HG03432 (cell line): Measurements from ENCODE around the gene USP2.

ENCODE experiments used
- ATAC-seq: cut with Tn5 transposase; IDR thresholded peaks from one replicate; pipeline ENCODE4 v1.9.1; 2021; ENCODE audit warnings: mild to moderate bottlenecking, moderate library complexity; ENCODE audit not compliant: unreplicated experiment

Gene USP2

DNA sequence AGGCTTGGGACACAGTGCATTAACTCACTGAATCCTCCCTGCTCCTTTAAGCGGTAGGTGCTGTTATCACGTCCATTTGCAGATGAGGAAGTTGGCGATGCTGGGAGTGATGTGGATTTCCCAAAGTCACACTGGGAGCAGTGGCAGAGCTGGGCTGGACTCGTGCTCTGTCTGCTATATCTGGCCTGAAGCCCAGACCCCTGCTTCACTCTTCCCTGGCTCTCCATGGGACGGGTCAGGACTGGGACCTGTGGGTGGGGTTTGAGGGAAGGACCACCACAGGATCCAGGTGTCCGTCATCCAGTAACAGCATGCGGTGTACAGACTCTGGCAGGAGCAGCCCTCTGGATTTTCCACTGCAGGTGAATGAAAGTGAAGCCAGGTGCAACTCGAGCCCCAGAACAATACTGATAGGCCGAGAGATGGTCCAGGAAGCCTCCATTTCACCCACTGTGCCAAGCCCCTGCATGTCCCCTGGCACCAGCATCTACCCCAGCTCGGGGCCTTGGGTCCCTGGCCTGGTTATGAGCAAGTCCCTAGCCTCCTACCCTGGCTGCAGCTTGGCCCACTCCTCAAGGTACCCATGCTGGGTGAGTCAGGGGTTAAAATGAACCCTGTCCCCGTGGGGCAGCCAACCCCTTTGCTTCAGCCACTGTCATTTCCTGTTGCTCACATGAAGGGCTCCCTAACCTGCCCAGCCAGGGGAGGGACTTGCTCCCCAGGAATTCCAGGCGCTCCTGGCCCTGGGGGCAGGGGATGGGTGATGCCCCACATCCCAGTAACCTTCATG is 4.2 kb downstream of the USP2 start:
- no peak for ATAC-seq

DNA sequence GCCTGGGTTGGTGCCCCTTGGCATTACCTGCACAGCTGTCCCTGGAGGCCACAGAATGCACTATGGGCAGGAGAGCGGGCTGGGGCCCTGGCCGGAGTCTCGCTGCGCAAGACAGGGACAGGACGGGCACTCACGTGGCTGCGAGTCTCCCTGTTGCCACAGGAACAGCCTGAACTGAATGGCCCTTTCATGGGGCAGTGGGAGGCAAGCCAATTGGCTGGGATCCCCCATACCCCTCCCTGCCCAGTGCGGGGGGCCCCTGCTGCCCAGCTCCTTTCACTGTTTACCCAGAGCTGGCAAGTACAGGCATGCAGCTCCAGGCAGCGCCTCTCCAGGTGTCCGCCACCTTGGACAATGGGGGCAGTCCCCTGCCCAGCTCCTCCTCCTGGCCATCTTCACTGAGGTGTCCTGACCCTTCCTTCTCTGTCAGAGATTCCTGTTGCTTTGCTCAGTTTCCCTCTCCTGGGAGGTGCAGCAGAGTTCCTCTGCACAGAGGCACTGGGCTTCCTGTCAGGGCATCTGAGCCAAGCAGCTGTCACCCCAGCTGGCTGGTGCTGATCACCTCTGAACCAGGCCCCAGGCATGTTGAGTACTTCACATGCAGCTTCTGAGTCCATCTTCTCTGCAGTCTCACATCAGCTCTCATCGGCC is 5.2 kb downstream of the USP2 start:
- ATAC-seq, result no peak

DNA sequence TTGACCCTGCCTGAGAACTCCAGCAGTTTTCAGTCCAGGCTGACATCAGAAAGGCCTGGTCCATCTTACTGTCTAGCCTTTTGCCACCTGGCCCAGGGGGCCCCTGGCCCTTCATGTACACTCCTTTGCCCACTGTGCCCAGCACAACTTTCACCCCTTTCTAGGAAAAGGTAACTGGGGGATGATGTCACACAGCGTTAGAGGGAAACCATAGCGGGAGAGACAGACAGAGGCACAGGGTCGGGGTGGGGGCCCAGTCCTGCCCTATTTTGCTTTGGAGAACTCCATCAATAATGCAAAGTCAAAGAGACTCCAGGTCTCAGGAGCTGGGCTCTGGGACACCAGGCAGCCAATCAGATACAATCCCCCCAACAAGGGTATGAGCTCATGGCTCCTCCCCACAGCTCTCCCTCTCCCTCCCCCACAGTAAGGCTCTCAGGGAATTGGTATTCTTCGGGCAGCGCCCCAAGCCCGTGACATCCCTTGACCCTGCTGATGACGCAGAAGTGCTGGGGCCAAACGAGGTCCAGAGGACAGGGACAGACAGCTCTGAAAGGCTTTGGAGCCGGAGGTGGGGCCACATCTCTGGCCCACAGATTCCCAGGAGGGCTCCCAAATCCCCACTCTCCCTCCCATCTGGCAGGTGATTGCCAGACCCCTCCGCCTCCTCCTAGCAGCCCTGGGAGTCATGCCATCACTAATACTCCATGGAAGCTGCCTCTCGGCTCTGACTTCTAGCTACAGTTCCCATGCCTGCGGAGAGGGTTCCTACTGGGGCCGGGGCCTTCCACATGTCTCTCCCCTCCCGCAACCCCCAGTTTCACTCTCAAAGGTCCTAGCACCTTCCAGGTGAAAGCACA is 5.9 kb downstream of the USP2 start:
- ATAC-seq, result no peak

DNA sequence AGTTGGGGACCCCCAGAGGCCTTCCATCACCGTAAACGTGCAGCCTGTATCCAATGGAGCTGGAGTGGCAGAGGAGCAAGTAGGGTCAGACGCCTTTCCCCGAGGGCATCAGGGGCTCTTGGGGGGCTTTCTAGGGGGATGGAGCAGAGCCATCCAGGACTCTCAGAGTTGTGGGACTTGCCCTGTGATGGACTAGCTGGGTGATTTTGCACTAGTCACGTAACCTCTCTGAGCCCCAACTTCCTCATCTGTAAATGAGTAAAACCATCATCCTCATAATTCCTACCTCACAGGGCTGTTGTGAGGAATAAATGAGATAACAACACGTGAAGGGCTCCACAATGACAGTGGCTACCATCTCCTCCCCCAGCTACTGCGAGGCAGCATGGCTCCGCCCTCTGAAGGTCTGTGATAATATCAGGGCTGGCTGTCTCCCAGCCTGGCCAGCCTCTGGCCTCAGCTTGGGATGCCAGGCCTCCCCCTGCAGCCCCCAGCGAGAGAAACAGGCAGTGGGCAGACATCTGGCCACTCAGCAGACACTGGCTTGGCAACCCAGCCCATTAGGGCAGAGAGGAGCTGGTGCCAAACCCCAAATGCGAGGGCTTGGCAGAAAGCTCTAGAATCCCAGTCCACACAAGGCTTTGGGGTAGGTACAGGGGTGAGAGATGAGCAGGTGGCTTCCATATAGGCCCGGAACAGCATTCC is 6.7 kb downstream of the USP2 start:
- no peak for ATAC-seq

DNA sequence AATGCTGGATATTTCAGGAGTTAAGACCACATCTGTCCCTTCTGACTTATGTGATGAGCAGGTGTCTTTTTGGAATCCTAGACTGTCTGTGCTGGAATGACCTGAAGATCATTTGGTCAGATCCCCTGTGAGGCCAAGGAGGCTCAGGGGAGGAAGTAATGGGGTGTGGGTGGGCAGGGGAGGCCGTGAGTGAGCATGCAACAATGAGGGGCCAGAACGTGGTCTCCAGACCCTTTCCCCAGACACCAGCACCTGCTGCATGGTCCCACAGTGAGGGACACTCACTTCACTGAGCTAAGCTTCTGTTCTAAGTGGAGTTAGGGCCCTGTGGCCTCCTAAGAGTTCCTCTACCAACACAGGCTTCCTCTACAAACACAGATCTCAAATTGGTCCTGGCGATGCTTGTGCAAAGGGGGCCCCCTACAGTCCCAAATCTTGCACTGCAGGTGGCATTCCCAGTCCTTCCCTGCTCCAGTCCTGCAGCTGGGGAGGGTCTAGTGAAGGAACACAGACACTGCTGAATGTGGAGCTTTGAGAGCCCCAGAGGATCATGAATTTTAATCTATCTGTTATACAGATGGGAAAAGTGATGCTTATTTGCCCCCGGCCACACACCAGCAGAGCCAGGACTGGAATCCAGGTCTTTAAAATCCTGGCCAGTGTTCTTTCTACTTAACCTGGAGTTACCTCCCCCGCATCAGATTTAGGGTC is 7.4 kb downstream of the USP2 start:
- no peak for ATAC-seq

DNA sequence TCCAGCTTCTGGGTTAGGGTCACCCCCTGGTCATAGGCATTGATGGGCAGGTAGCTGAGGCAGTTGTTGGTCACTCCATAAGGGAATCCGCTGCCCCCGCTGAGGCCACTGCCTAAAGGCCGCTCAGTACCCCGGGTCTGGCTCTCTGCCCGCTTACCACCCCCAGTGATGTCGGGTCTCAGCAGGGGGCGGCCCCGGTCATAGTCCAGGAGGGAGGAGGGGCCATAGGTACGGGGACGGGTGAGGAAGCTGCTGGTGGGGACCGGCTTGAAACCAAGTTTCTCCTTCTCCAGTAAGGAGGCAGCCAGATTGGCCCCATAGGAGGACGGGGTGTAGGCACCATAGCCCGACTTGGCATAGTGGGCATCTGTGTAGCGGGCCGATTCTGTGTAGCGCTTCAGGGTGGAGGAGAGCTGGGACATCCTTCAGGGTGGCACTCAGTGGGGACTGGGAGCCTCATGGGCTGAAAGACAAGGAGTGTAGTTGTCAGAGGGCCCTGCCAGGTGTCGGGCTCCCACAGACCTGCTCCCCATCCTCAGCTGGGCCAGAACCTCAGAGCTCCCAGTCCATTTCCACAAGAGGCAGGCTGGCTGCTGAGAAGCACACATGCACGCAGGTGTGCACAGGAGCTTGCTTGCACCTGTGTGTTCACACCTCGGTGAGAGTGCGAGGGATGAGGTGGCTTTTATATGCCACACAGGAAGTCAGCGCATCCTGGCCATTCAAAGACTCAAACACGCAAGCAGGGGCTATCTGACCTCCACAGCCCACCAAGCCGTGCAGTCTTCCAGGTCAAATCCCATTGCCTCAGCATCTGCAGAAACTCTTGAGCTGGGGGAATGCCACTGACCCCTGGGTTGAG is 8.2 kb downstream of the USP2 start:
- no peak for ATAC-seq

DNA sequence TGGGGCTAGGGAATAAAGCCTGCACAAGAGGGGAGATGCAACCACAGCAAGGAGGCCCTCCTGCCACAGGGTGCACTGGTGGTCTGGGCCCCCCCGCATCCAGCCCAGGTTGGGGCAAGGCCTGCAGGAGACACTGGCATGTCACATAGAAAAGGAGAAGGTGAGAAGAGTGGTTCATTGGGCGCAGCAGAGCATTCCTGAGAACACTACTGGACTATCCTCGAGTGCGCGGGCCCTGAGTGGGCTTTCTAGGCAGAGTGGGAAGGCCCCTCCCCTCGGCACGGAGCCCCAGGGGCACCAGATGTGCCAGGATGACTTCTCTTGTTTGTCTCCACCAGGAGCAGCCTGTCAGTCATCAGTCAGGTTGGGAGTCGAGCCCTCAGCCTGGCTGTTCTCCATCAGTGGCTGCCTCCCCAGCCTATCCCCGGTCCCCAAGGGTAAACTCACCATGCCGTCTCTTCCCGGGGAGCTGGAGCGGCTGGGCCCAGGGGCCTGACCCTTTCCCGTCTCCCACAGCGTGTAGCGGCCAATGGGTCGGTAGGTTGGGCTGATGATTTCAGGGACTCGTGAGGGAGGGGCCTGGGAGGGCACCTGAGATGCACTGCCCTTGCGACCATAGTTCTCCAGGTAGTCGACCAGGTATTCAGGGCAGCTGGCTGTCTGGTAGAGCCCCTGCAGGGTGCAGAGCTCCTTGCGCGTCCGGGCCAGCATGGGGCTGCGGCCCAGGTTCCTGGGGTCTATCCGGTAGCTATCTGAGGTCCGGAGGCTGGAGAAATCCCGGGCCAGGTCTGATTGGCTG is 9.0 kb downstream of the USP2 start:
- no peak for ATAC-seq

DNA sequence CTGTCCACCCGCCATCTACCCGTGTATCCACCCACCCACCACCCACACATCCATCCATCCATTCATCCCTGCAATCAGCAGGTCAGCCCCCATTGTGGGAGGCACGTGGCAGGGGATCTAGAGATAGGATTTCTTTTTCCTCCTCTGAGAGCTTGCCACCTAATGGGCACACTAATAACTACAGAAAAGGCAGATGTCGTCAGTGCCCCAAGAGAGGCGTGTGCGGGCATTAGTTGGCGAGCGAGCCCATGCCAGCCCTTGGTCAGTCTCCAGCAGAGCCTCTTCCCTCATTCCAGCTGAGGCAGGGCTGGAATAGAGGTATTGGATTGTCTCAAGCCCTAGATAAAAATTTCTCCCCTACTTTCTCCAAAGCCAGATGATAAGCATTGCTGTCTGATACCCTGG is 9.7 kb downstream of the USP2 start:
- ATAC-seq, result no peak

DNA sequence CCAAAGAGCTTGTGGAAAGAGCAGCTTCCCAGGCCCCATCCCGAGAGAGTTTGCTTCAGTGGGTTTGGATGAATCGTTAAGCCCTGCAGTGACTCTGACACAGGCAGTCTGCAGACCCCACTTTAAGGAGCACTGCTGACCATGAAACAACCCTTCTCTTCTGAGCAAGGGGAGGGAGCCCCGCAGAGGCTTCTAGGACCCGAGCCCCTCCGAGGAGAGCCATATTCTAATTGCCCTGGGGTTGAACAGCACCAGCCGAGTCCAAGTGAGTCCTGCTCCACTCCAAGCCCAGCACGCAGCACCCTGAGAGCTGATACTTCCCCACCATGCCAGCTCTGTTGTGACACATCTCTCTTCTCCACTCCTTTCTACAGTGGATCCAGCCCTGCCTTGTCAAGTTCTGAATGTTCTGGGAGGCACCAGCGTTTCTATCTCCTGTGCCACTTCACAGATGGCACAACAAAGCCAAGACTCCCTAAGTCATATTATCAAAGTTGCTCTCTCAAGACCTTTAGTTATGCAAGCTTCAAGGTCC is 10.4 kb downstream of the USP2 start:
- no peak for ATAC-seq

DNA sequence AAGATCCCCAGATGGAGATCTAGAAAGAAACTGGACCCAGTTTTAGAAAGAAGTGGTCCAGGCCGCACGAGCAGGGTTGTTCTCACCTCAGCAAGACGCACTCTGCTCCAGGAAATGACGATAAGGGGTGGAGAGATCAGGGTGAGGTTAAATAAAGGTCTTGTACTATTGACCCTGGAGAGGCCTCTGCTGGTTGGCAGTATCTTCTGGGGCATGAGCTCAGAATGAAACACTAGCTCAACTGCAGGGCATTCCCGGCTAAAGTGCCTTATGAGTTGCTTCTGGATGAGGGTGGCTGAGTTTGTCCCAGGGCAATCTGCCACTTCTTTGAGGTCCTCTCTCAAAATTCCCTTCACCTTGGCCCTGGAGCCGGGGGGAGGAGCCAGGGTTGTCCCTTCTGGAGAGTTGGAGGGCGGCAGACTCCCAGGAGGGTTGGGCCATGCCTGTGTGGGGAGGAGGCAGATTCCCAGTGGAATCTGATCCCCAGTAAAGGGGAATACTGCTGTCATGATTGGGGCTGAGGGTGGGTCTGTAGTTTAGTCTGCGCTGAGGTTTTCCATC is 10.9 kb downstream of the USP2 start:
- no peak for ATAC-seq

DNA sequence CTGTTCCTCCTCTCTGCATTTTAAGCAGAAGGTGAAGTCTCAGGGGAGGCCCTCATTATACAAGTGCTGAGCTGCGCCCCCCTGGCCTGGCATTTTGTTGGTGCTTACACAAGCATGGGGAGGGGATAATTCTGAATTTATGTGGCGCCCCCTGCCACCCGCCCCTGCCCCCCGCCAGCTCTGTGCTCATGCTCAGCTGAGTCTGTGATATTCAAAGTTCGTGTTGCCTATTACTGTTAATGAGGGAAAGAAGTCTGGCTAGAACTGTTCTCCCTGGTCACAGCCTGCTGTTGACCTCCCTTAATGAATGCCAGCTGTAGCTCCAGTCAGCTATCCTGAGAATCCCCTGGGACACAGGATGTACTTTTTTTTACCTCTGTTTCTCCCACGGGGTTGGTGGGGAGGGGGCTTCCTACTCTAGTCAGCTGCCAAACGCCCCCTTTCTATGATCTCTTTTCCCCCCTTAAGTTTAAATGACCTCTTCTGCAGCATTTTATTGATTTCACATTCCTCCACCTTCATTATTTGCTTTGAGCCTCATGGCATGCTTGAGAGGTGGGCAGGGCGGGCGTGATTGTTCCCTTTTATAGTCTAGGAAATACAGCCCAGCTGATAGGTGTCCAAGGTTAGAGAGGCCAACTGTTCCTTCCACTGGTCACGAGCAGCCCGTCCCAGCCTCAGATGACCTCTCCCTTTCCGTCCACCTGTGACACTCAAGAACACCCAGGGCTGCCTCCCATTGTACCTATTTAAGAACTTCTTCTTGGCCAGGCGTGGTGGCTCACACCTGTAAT is 12.2 kb downstream of the USP2 start:
- ATAC-seq, result no peak

DNA sequence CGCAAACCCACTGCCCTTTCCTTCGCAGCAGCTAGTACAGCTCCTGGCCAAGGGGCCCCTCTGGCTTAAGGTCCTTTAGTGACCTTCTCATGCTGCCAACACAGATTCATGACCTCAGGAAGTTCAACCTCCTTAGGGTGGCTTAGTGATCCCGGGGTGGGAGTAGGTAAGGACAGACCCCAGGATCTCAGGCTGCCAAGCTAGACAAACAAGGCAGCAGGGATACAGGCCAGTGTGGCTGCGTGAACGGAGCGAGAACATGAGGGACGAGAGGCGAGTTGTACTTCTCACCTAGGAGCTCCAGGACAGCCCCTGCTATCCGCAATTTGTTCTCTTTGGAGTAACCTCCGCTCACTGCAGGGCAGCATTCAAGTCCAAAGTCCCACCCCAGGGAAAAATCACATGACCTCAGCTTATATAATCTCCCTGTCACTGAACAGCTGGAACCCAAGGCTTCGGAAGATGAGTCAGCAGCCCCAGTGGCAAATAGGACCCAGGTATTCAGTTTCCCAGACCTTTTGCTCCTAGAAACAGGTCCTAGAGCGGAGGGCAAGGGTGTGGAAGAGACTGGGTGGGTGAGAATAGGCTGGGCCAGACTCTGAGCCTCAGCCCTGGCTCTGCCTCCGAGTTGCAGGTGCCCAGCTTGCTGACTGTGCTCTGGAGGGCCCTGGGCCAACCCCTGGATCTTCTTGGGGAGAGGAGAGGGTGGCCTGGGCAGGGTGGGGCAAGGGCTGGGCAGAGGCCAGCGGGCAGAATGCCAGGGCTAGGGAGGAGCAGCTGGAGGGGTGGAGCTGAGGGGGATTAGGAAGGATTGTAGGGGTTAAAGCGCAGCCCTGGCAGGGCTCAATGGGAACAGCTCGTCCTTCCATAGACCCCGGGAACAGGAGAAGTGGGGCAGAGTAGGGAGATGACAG is 13.1 kb downstream of the USP2 start:
- no peak for ATAC-seq

DNA sequence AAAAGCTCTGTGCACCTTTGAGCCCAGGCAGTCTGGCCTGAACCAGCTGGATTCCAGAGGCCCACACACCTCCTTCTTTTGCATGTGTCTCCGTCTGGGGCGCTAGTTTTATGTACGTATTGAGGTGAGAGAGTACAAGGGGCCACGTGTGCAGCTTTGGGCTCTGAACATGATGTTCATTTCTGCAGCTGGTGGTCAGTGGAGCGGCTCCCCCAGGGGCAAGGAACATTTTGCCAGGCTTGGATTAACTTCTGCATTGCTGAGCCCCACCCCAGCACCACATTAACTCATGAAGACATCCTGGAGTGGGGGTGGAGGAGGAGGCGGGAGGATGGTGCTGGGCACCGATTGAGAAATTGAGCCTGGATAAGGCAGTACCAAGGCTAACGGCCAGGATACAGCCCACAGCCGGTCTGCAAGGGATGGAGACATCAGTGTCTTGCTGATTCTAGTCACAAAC is 13.8 kb downstream of the USP2 start:
- no peak for ATAC-seq

DNA sequence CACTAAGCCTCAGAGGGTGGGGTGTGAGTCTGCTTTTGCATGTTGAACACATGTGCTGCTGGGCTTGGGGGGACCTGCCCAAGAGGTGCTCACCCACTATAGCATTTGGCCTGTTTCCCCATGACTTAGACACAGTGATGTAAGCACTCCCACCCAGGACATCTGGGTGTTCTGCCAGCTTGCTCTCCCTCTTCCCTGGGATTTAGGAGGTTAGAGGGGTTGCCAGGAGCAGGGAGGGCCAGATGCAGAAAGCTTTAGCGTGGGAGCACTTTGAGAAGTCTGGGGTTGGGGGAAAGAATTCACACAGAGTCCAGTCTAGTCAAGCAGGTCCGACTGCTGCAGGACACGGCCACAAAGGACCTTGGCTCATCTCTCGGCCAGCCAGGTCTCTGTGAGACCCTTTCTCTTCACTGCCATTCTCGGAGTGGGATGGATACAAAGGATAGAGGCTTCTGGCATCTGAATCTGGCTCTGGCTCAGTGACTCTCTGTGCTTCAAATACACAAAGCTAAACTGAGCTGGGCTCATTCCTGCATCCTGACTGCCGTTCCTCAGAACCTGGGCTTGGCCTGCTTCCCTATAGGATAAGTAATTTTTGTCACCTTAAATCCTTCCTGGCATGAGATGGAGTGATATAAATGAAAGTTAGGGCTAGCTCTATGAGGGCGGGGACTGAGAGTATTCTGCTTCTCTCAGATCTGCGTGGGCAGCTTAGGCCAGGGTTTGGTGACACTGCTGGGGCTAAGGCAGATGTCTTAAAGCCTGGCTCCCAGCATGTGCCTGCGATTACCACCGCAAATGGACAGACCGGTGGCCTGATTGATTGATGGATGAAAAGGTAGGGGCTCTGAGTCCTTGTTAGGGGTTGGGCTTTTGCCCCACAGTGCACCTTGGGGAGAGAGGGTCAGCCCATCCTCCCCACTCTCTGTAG is 14.5 kb downstream of the USP2 start:
- ATAC-seq, result no peak

DNA sequence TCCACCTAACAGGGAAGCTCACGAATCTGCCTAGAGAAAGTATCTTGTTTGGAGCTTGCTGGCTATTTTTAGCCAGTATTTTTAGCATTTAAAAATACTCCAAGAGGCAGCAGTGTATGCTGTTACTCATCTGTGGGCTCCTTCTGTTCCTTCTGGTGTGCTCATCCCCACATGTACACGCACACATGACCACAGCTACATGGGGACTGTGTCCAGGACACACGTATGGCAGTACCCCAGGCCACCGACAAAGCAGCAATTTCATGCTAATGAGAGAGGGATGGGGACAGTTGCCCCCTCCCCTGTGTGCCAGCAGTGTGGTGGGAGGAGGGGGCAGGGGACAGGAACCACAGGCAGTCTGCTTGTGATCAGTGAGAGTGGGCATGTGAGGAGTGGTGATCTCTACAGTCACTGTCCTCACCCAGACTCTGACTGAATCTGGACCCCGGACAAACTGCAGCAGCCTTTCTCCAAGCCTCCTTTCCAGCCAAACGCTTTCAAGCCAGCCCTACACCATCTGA is 16.4 kb downstream of the USP2 start:
- no peak for ATAC-seq
